HepG2 (cell line): ENCODE measurements around the gene MAEA. TPM values are rescaled to one million over a fixed set of nuclear protein-coding genes. Genes with fewer than 3 reads are reported as not detected.
A peak's percentile ranks its signal among the peaks of the same experiment; 100 is the strongest.

Source experiments
- LCORL ChIP-seq, 2 experiments: fragments of 450-650 bp in 1 of 2; sonication (generic) in 1 of 2; formaldehyde crosslinking in 1 of 2; IDR thresholded peaks; 2 replicates each; pipeline versions ENCODE4 v1.5.0 to v1.6.1; 2017 to 2020; ENCODE audit warnings: antibody characterized with exemption in 1 of 2, missing genetic modification reagents in 1 of 2
- MBD4 ChIP-seq: IDR thresholded peaks from 2 replicates; pipeline ENCODE4 v1.6.1; 2012; ENCODE audit warnings: low read length, inconsistent platforms, borderline replicate concordance
- NR2F6 ChIP-seq, 2 experiments: IDR thresholded peaks; 2 replicates each; pipeline ENCODE4 v1.6.1; 2016; ENCODE audit warnings: antibody characterized with exemption in 1 of 2, mild to moderate bottlenecking in 1 of 2
- PHF5A ChIP-seq: IDR thresholded peaks from one replicate; pipeline ENCODE4 v1.6.1; 2018; ENCODE audit warnings: low read depth, missing genetic modification reagents; ENCODE audit not compliant: unreplicated experiment
- POLR2G ChIP-seq: fragments of 200-400 bp; formaldehyde crosslinking; IDR thresholded peaks from 2 replicates; pipeline ENCODE4 v1.6.1; 2018; ENCODE audit warnings: mild to moderate bottlenecking, low read depth, low read length, moderate library complexity
- ZNF10 ChIP-seq: sonication (generic); formaldehyde crosslinking; IDR thresholded peaks from 2 replicates; pipeline ENCODE4 v1.4.0; 2020; ENCODE audit warnings: mild to moderate bottlenecking, low read depth, missing genetic modification reagents, borderline replicate concordance
- ZNF121 ChIP-seq: sonication (generic); formaldehyde crosslinking; IDR thresholded peaks from 2 replicates; pipeline ENCODE4 v1.5.0; 2020; ENCODE audit warnings: mild to moderate bottlenecking, missing genetic modification reagents
- ZNF496 ChIP-seq: sonication (generic); formaldehyde crosslinking; IDR thresholded peaks from 2 replicates; pipeline ENCODE4 v1.8.1; 2023; ENCODE audit warnings: mild to moderate bottlenecking, moderate library complexity, missing genetic modification reagents; ENCODE audit not compliant: insufficient replicate concordance
- ZNF598 ChIP-seq: sonication (generic); formaldehyde crosslinking; IDR thresholded peaks from 2 replicates; pipeline ENCODE4 v1.5.1; 2020; ENCODE audit warnings: mild to moderate bottlenecking, missing genetic modification reagents, borderline replicate concordance
- polyA plus RNA-seq, 8 experiments: library from polyadenylated mRNA; depleted of rRNA in 3 of 8; stranded (reverse) in 7 of 8; unstranded in 1 of 8; fragments of >200 nt; fragmentation: Illumina TruSeq in 4 of 8; extraction: Trizol in 4 of 8; gene quantifications; 2 replicates each; pipeline versions ENCODE4 v1.2.1 to v1.2.3, GENCODE V29; 2011 to 2016; ENCODE audit warnings: low read depth in 4 of 8, missing spikeins in 1 of 8, mixed read lengths in 1 of 8; ENCODE audit not compliant: insufficient read depth in 1 of 8
- total RNA-seq, 5 experiments: library from RNA; depleted of rRNA; stranded (reverse); fragments of >200 nt; fragmentation: Illumina TruSeq; extraction: Trizol; gene quantifications; 2 replicates each; pipeline ENCODE4 v1.2.3, GENCODE V29; 2016; ENCODE audit warnings: low read depth in 1 of 5
- TF ChIP-seq, protein P1 (sequence below): sonication (generic); formaldehyde crosslinking; IDR thresholded peaks from 2 replicates; pipeline ENCODE4 v1.4.0; 2020; ENCODE audit warnings: missing genetic modification reagents
- TF ChIP-seq, protein P2 (sequence below): sonication (generic); formaldehyde crosslinking; IDR thresholded peaks from 2 replicates; pipeline ENCODE4 v1.5.0; 2020; ENCODE audit warnings: mild to moderate bottlenecking, missing genetic modification reagents, borderline replicate concordance
- TF ChIP-seq, protein P3 (sequence below): sonication (generic); formaldehyde crosslinking; IDR thresholded peaks from 2 replicates; pipeline ENCODE4 v1.5.1; 2020; ENCODE audit warnings: mild to moderate bottlenecking, missing genetic modification reagents, moderate library complexity
- TF ChIP-seq, protein P4 (sequence below): sonication (generic); formaldehyde crosslinking; IDR thresholded peaks from 2 replicates; pipeline ENCODE4 v1.8.1; 2023; ENCODE audit warnings: mild to moderate bottlenecking, missing genetic modification reagents
- TF ChIP-seq, protein P5 (sequence below): sonication (generic); formaldehyde crosslinking; IDR thresholded peaks from 2 replicates; pipeline ENCODE4 v1.8.0; 2023; ENCODE audit warnings: mild to moderate bottlenecking, missing genetic modification reagents

MAEA gene
- total and polyA plus RNA-seq, 2 of the 13 experiments (the other 11 are each of a cell fraction or from before 2014, with no cell fraction given) = 52.0 to 57.1 TPM

DNA sequence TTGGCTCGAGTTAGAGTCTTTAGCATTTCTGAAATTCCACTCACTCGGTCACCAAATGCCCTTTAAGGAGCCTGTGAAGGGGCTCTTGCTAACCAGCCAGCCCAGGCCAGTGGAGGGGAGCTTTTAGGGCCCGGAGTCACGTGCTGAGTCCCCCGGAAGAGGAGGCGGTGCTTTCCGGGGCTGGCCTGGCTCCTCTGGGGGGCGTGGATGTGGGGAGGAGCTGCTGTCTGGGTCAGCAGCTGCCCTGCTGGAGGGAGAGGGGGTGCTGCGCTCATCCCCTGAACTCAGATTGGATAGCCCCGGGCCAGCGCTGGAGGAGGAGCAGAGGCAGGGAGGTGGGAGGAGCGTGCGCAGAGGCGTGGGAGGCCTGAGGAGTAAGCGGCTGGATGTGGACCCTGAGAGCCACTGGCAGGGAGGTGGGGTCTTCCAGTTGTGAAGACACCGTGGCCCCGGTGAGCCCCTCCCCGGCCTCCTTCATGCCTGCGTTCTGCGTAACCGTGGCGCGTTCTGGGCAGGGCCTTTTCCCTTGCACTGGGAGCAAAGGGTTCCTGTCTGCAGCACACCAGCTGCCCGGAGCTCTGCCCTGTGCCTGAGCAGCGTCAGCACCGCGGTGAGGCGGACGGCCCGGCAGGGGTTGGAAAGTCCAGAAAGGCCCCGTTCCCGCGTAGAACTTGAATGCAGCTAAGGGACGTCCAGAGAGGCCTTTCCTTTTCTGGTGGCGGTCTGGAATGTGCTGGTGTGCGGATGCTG is 19.7 kb downstream of the MAEA start (continued):
- TF ChIP-seq PHF5A (no peak), POLR2G (peak; percentile 69), MBD4 (no peak), ZNF598 (0 out of 2 replicates have a peak, but pooled peaks have one; percentile 36), ZNF496 (CRISPR knock-in tag) (no peak), ZNF10 (no peak), ZNF121 (CRISPR knock-in tag) (no peak), LCORL (IDR thresholded peaks at IDR 0.05) (no peak), LCORL (CRISPR knock-in tag; IDR thresholded peaks at IDR 0.05) (peak; percentile 69), NR2F6 (IDR thresholded peaks at IDR 0.05) (no peak), NR2F6 (CRISPR knock-in tag; IDR thresholded peaks at IDR 0.05) (peak; percentile 8; the same call in 1 of the 2 replicates)
- TF ChIP-seq, protein P1, sequence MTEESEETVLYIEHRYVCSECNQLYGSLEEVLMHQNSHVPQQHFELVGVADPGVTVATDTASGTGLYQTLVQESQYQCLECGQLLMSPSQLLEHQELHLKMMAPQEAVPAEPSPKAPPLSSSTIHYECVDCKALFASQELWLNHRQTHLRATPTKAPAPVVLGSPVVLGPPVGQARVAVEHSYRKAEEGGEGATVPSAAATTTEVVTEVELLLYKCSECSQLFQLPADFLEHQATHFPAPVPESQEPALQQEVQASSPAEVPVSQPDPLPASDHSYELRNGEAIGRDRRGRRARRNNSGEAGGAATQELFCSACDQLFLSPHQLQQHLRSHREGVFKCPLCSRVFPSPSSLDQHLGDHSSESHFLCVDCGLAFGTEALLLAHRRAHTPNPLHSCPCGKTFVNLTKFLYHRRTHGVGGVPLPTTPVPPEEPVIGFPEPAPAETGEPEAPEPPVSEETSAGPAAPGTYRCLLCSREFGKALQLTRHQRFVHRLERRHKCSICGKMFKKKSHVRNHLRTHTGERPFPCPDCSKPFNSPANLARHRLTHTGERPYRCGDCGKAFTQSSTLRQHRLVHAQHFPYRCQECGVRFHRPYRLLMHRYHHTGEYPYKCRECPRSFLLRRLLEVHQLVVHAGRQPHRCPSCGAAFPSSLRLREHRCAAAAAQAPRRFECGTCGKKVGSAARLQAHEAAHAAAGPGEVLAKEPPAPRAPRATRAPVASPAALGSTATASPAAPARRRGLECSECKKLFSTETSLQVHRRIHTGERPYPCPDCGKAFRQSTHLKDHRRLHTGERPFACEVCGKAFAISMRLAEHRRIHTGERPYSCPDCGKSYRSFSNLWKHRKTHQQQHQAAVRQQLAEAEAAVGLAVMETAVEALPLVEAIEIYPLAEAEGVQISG (CRISPR knock-in tag) = peak; percentile 43; the same call in 1 of the 2 replicates
- TF ChIP-seq, protein P2, sequence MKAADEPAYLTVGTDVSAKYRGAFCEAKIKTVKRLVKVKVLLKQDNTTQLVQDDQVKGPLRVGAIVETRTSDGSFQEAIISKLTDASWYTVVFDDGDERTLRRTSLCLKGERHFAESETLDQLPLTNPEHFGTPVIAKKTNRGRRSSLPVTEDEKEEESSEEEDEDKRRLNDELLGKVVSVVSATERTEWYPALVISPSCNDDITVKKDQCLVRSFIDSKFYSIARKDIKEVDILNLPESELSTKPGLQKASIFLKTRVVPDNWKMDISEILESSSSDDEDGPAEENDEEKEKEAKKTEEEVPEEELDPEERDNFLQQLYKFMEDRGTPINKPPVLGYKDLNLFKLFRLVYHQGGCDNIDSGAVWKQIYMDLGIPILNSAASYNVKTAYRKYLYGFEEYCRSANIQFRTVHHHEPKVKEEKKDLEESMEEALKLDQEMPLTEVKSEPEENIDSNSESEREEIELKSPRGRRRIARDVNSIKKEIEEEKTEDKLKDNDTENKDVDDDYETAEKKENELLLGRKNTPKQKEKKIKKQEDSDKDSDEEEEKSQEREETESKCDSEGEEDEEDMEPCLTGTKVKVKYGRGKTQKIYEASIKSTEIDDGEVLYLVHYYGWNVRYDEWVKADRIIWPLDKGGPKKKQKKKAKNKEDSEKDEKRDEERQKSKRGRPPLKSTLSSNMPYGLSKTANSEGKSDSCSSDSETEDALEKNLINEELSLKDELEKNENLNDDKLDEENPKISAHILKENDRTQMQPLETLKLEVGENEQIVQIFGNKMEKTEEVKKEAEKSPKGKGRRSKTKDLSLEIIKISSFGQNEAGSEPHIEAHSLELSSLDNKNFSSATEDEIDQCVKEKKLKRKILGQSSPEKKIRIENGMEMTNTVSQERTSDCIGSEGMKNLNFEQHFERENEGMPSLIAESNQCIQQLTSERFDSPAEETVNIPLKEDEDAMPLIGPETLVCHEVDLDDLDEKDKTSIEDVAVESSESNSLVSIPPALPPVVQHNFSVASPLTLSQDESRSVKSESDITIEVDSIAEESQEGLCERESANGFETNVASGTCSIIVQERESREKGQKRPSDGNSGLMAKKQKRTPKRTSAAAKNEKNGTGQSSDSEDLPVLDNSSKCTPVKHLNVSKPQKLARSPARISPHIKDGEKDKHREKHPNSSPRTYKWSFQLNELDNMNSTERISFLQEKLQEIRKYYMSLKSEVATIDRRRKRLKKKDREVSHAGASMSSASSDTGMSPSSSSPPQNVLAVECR (CRISPR knock-in tag) = peak; percentile 87
- TF ChIP-seq, protein P3, sequence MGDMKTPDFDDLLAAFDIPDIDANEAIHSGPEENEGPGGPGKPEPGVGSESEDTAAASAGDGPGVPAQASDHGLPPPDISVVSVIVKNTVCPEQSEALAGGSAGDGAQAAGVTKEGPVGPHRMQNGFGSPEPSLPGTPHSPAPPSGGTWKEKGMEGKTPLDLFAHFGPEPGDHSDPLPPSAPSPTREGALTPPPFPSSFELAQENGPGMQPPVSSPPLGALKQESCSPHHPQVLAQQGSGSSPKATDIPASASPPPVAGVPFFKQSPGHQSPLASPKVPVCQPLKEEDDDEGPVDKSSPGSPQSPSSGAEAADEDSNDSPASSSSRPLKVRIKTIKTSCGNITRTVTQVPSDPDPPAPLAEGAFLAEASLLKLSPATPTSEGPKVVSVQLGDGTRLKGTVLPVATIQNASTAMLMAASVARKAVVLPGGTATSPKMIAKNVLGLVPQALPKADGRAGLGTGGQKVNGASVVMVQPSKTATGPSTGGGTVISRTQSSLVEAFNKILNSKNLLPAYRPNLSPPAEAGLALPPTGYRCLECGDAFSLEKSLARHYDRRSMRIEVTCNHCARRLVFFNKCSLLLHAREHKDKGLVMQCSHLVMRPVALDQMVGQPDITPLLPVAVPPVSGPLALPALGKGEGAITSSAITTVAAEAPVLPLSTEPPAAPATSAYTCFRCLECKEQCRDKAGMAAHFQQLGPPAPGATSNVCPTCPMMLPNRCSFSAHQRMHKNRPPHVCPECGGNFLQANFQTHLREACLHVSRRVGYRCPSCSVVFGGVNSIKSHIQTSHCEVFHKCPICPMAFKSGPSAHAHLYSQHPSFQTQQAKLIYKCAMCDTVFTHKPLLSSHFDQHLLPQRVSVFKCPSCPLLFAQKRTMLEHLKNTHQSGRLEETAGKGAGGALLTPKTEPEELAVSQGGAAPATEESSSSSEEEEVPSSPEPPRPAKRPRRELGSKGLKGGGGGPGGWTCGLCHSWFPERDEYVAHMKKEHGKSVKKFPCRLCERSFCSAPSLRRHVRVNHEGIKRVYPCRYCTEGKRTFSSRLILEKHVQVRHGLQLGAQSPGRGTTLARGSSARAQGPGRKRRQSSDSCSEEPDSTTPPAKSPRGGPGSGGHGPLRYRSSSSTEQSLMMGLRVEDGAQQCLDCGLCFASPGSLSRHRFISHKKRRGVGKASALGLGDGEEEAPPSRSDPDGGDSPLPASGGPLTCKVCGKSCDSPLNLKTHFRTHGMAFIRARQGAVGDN (CRISPR knock-in tag) = peak; percentile 83
- TF ChIP-seq, protein P4, sequence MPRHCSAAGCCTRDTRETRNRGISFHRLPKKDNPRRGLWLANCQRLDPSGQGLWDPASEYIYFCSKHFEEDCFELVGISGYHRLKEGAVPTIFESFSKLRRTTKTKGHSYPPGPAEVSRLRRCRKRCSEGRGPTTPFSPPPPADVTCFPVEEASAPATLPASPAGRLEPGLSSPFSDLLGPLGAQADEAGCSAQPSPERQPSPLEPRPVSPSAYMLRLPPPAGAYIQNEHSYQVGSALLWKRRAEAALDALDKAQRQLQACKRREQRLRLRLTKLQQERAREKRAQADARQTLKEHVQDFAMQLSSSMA (CRISPR knock-in tag) = peak; percentile 51; the same call in 1 of the 2 replicates
- TF ChIP-seq, protein P5, sequence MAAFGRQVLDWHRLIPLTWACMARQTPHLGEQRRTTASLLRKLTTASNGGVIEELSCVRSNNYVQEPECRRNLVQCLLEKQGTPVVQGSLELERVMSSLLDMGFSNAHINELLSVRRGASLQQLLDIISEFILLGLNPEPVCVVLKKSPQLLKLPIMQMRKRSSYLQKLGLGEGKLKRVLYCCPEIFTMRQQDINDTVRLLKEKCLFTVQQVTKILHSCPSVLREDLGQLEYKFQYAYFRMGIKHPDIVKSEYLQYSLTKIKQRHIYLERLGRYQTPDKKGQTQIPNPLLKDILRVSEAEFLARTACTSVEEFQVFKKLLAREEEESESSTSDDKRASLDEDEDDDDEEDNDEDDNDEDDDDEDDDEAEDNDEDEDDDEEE (CRISPR knock-in tag) = 0 out of 2 replicates have a peak, but pooled peaks have one; percentile 63
